H1 (cell line): ENCODE results near the gene RPUSD1. TPM values are rescaled to one million over a fixed set of nuclear protein-coding genes. Genes with fewer than 3 reads are reported as not detected.

Experiments used
- CTCF ChIA-PET: fragments of 300-600 bp; sonication (Branson Sonifier 250); formaldehyde crosslinking; loops from one replicate; lab custom pipeline; 2021; ENCODE audit not compliant: partially characterized antibody; lab: Charles Lee
- POLR2A ChIA-PET: fragments of 300-600 bp; sonication (Branson Sonifier 250); formaldehyde crosslinking; loops from one replicate; lab custom pipeline; 2021; ENCODE audit warnings: inconsistent platforms; ENCODE audit not compliant: partially characterized antibody; lab: Charles Lee
- DNase-seq, 2 experiments: peaks; one replicate each; pipeline versions ENCODE4 v3.0.0 to v3.0.0-alpha.2; 2010 to 2022; ENCODE audit warnings: low spot score in 2 of 2, low read depth in 1 of 2, mixed read lengths in 1 of 2
- FAIRE-seq: peaks from 2 replicates; lab custom pipeline; 2011; peaks lifted over from hg19 to GRCh38; lab: Jason Lieb, UNC
- H2AFZ ChIP-seq: 2 replicates; pipeline ENCODE4 v1.8.1; 2012; ENCODE audit warnings: low read length, inconsistent platforms
- H2AK5ac ChIP-seq: 2 replicates; pipeline ENCODE4 v1.6.1; 2013; ENCODE audit warnings: low read depth, low read length
- H2BK120ac ChIP-seq: replicated peaks from 2 replicates; pipeline ENCODE3; 2013; ENCODE audit warnings: low read depth, low read length, inconsistent platforms
- H2BK12ac ChIP-seq: 2 replicates; pipeline ENCODE4 v1.6.1; 2013; ENCODE audit warnings: low read depth, low read length
- H2BK15ac ChIP-seq: 2 replicates; pipeline ENCODE4 v1.6.1; 2013; ENCODE audit warnings: low read length
- H2BK20ac ChIP-seq: 2 replicates; pipeline ENCODE4 v1.6.1; 2013; ENCODE audit warnings: low read length
- H2BK5ac ChIP-seq: 2 replicates; pipeline ENCODE4 v1.6.1; 2013; ENCODE audit warnings: low read depth, low read length
- H3K14ac ChIP-seq: 2 replicates; pipeline ENCODE4 v1.6.1; 2013; ENCODE audit warnings: inconsistent platforms; ENCODE audit not compliant: insufficient read length
- H3K18ac ChIP-seq: 2 replicates; pipeline ENCODE4 v1.6.1; 2013; ENCODE audit warnings: low read length; ENCODE audit errors: extremely low read depth
- H3K23ac ChIP-seq: 2 replicates; pipeline ENCODE4 v1.6.1; 2013; ENCODE audit warnings: inconsistent platforms; ENCODE audit not compliant: insufficient read length
- H3K23me2 ChIP-seq: 2 replicates; pipeline ENCODE4 v1.6.1; 2013; ENCODE audit warnings: low read depth, low read length
- H3K27ac ChIP-seq: 2 replicates; pipeline ENCODE4 v1.6.1; 2011; ENCODE audit warnings: low read depth, low read length, inconsistent platforms
- H3K27me3 ChIP-seq, 4 experiments: replicated peaks in 1 of 4; 1 replicate in 1 of 4; 2 replicates in 3 of 4; pipeline versions ENCODE4 v1.6.1 to v1.8.1; 2011 to 2013; ENCODE audit warnings: low read length in 3 of 4, mild to moderate bottlenecking in 3 of 4, inconsistent platforms in 2 of 4, mixed read lengths in 2 of 4, moderate library complexity in 1 of 4; ENCODE audit not compliant: control insufficient read depth in 3 of 4, insufficient read depth in 3 of 4; ENCODE audit errors: extremely low read depth in 1 of 4
- H3K36me3 ChIP-seq, 4 experiments: 2 replicates each; pipeline versions ENCODE4 v1.6.1 to v1.8.1; 2011 to 2013; ENCODE audit warnings: mild to moderate bottlenecking in 4 of 4, low read length in 3 of 4, moderate library complexity in 2 of 4, control low read depth in 1 of 4, inconsistent platforms in 1 of 4; ENCODE audit not compliant: insufficient read depth in 4 of 4, control insufficient read depth in 2 of 4
- H3K4ac ChIP-seq: replicated peaks from 2 replicates; pipeline ENCODE3; 2013; ENCODE audit warnings: low read length, low read depth, mixed read lengths, inconsistent platforms; ENCODE audit not compliant: insufficient read length
- H3K4me1 ChIP-seq, 4 experiments: replicated peaks in 1 of 4; 1 replicate in 1 of 4; 2 replicates in 3 of 4; pipeline versions ENCODE4 v1.6.1 to v1.8.1; 2011 to 2013; ENCODE audit warnings: low read length in 3 of 4, inconsistent platforms in 2 of 4, mixed read lengths in 1 of 4; ENCODE audit not compliant: insufficient read depth in 4 of 4, control insufficient read depth in 3 of 4
- H3K4me2 ChIP-seq, 2 experiments: 2 replicates each; pipeline versions ENCODE4 v1.6.1 to v1.8.1; 2011 to 2013; ENCODE audit warnings: low read depth in 2 of 2, low read length in 2 of 2, control low read depth in 1 of 2, inconsistent platforms in 1 of 2, mild to moderate bottlenecking in 1 of 2; ENCODE audit not compliant: insufficient read depth in 1 of 2
- H3K4me3 ChIP-seq, 4 experiments: fragments of 200-600, 300-600 bp in 1 of 4; sonication (generic), shearing (Covaris generic), sonication (Bioruptor Twin) in 1 of 4; 2 replicates each; pipeline versions ENCODE4 v1.5.1 to v1.8.1; 2011 to 2016; ENCODE audit warnings: low read length in 4 of 4, low read depth in 3 of 4, control low read depth in 2 of 4, inconsistent platforms in 2 of 4, mild to moderate bottlenecking in 2 of 4, mixed read lengths in 1 of 4, moderate library complexity in 1 of 4; ENCODE audit not compliant: insufficient read depth in 2 of 4; ENCODE audit errors: extremely low read depth in 1 of 4
- H3K56ac ChIP-seq: replicated peaks from 2 replicates; pipeline ENCODE3; 2013; ENCODE audit warnings: low read depth, mild to moderate bottlenecking, mixed read lengths, low read length, inconsistent platforms; ENCODE audit not compliant: insufficient read length
- H3K79me1 ChIP-seq: 2 replicates; pipeline ENCODE4 v1.6.1; 2013; ENCODE audit warnings: low read depth, low read length, control low read depth
- H3K79me2 ChIP-seq, 2 experiments: 2 replicates each; pipeline versions ENCODE4 v1.6.1 to v1.8.1; 2012 to 2013; ENCODE audit warnings: low read length in 2 of 2, mild to moderate bottlenecking in 2 of 2, inconsistent platforms in 1 of 2; ENCODE audit not compliant: insufficient read depth in 2 of 2, control insufficient read depth in 1 of 2
- H3K9ac ChIP-seq, 4 experiments: replicated peaks in 1 of 4; 1 replicate in 1 of 4; 2 replicates in 3 of 4; pipeline versions ENCODE4 v1.6.1 to v1.8.1; 2011 to 2013; ENCODE audit warnings: low read depth in 3 of 4, low read length in 3 of 4, control low read depth in 2 of 4, mild to moderate bottlenecking in 2 of 4, moderate library complexity in 2 of 4, inconsistent platforms in 1 of 4; ENCODE audit errors: extremely low read depth in 1 of 4
- H3K9me3 ChIP-seq, 2 experiments: 2 replicates each; pipeline versions ENCODE4 v1.6.1 to v1.8.1; 2012 to 2013; ENCODE audit warnings: mild to moderate bottlenecking in 2 of 2, moderate library complexity in 2 of 2, control low read depth in 1 of 2, inconsistent platforms in 1 of 2, low read depth in 1 of 2, low read length in 1 of 2, mixed read lengths in 1 of 2; ENCODE audit not compliant: insufficient read depth in 2 of 2
- H4K20me1 ChIP-seq, 2 experiments: replicated peaks in 1 of 2; 2 replicates each; pipeline versions ENCODE3 to v1.8.1; 2011 to 2013; ENCODE audit warnings: inconsistent platforms in 2 of 2, low read length in 2 of 2, mild to moderate bottlenecking in 1 of 2; ENCODE audit not compliant: insufficient read depth in 2 of 2, control insufficient read depth in 1 of 2
- H4K5ac ChIP-seq: 2 replicates; pipeline ENCODE4 v1.6.1; 2013; ENCODE audit warnings: low read length, low read depth, mixed read lengths, inconsistent platforms; ENCODE audit not compliant: insufficient read length
- H4K8ac ChIP-seq: 2 replicates; pipeline ENCODE4 v1.8.0; 2013; ENCODE audit warnings: mild to moderate bottlenecking, moderate library complexity, low read length, inconsistent platforms; ENCODE audit not compliant: insufficient read depth; ENCODE audit errors: extremely low read depth
- H4K91ac ChIP-seq: replicated peaks from 2 replicates; pipeline ENCODE3; 2013; ENCODE audit warnings: low read length, mixed read lengths, inconsistent platforms; ENCODE audit not compliant: insufficient read length
- EP300 ChIP-seq, 2 experiments: IDR thresholded peaks; 1 replicate in 1 of 2; 2 replicates in 1 of 2; pipeline ENCODE4 v1.6.1; 2011 to 2012; ENCODE audit warnings: low read depth in 2 of 2, low read length in 2 of 2, mild to moderate bottlenecking in 2 of 2, borderline replicate concordance in 1 of 2, inconsistent platforms in 1 of 2, moderate library complexity in 1 of 2
- NANOG ChIP-seq: IDR thresholded peaks from 2 replicates; pipeline ENCODE4 v1.6.1; 2011; ENCODE audit warnings: low read length, low read depth, mild to moderate bottlenecking, inconsistent platforms; ENCODE audit not compliant: insufficient read depth, poor library complexity, severe bottlenecking
- RFX5 ChIP-seq: IDR thresholded peaks from 2 replicates; pipeline ENCODE4 v1.6.1; 2011; ENCODE audit warnings: low read depth, low read length, improper control_type of control experiment, borderline replicate concordance
- TAF7 ChIP-seq: optimal IDR thresholded peaks from 2 replicates; pipeline ENCODE3; 2011; ENCODE audit warnings: low read depth, mild to moderate bottlenecking, inconsistent platforms, low read length, moderate library complexity, borderline replicate concordance
- TCF12 ChIP-seq: IDR thresholded peaks from 2 replicates; pipeline ENCODE4 v1.6.1; 2011; ENCODE audit warnings: low read depth, mild to moderate bottlenecking, low read length
- WGBS, 2 experiments: shearing (Covaris generic) in 1 of 2; methylation state at CpG; one replicate each; pipeline versions ENCODE4 v1.1.6 to v1.1.7; 2013 to 2015; ENCODE audit warnings: low lambda C conversion rate in 2 of 2, mixed read lengths in 2 of 2, inconsistent platforms in 1 of 2, low coverage in 1 of 2, missing lambda C conversion rate in 1 of 2; ENCODE audit not compliant: insufficient replicate concordance in 2 of 2, insufficient coverage in 1 of 2, insufficient read length in 1 of 2; ENCODE audit errors: extremely low coverage in 1 of 2, missing lambda C conversion rate in 1 of 2; 5-methylcytosine and 5-hydroxymethylcytosine counted together
- polyA plus RNA-seq, 7 experiments: library from polyadenylated mRNA; depleted of rRNA in 3 of 7; stranded (reverse) in 5 of 7; unstranded in 2 of 7; fragments of >200 nt in 5 of 7; fragments of 200-250 nt in 2 of 7; gene quantifications; 1 replicate in 5 of 7; 2 replicates in 1 of 7; 4 replicates in 1 of 7; pipeline versions ENCODE4 v1.2.1 to v1.2.3, GENCODE V29; 2011 to 2013; ENCODE audit warnings: missing spikeins in 2 of 7, mixed read lengths in 2 of 7
- total RNA-seq: library from RNA; stranded (reverse); fragmentation: NEBNext Ultra II Directional; extraction: Animal tissue kit (Norgen Biotek cat#: 25700); gene quantifications from 2 replicates; pipeline ENCODE4 v1.2.1, GENCODE V29; 2021
- TF ChIP-seq, protein P1 (sequence below): IDR thresholded peaks from 2 replicates; pipeline ENCODE4 v1.6.1; 2012; ENCODE audit warnings: inconsistent platforms

Gene RPUSD1
- total and polyA plus RNA-seq, 2 of the 8 experiments (the other 6 are each of a cell fraction or from before 2014, with no cell fraction given): 32.2 to 61.8 TPM

DNA sequence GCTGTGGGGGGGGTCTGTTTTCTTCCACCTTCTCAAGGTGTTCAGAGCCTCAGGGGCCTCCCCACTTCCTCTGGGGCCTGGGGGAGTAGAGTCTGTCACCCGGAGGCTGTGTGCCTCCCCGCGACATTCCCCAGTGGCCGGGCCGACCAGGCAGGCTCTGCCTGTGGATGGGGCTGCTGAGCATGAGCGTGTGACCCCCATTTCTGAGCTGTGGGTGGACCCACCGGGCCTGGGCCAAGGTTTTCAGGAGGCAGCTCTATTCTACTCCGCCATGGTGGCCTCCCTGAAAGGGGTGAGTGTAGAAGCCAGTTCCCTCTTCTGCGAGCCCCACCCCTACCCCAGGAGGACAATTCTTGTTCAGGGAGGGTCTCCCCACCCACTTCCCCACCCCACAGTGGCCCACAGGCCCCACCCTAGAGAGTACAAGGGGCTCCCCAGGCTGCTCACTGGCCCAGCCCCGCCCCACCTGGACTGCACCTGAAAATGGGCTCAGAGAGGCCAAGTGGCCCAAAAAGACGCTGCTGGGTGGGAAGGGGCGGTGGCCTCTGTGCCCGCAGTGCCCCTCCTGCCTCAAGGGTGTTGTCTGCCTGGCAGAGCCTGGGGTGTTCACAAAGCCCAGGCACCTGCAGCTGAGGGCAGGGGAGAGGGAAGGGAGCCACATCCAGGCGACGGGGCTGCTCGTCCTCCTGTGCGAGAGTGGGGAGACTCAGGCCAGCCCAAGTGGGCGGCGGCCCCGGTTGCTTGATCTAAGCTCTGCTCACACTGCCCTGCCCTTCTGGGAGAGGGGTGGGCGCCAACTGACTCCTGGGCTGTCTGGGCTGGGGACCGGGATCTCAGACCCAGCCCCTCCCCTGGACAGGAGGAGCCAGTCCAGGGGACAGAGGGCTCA is 26.3 kb downstream of the RPUSD1 start:
- ChIA-PET CTCF (interaction anchor here (0.7 to 5.0 kb wide), 16 partner anchors 8 to 182 kb away, joined by 3 to 38 read pairs (median 5); partner anchors contain the start of gene CIAO3), POLR2A (interaction anchor here (0.8 to 2.9 kb wide), 8 partner anchors 9 to 55 kb away, joined by 3 to 9 read pairs (median 6); partner anchors contain the start of genes ANTKMT and CIAO3)
- Histone ChIP-seq H4K5ac (no peak overlapping the region), H3K4me3 (no peak overlapping the region), H3K9ac (no peak overlapping the region), H3K4me2 (no peak overlapping the region), H3K14ac (no peak overlapping the region), H3K27me3 (no peaks in the 10 kb centered on the region), H2AFZ (no peak overlapping the region), H4K20me1 (no peaks in the 10 kb centered on the region), H2BK20ac (no peak overlapping the region), H2AK5ac (no peak overlapping the region), H3K56ac (no peak overlapping the region), H3K4me1 (peaks cover 0 to 2% (median 0%) of the 10 kb centered on the region in 4 experiments; a peak in 1 of 7 replicates), H3K79me1 (no peaks in the 10 kb centered on the region), H3K18ac (no peak overlapping the region; the same call in 1 of the 2 replicates), H2BK120ac (no peak overlapping the region), H2BK5ac (no peak overlapping the region), H3K23ac (no peak overlapping the region), H3K79me2 (no peaks in the 10 kb centered on the region), H3K23me2 (no peaks in the 10 kb centered on the region), H4K8ac (no peak overlapping the region), H3K4ac (no peak overlapping the region), H2BK15ac (no peak overlapping the region), H3K27ac (no peak overlapping the region), H3K36me3 (no peaks in the 10 kb centered on the region), H2BK12ac (peak overlapping the region; percentile 75; the same call in 1 of the 2 replicates), H3K9me3 (no peaks in the 10 kb centered on the region), H4K91ac (no peak overlapping the region)
- TF ChIP-seq, protein P1, sequence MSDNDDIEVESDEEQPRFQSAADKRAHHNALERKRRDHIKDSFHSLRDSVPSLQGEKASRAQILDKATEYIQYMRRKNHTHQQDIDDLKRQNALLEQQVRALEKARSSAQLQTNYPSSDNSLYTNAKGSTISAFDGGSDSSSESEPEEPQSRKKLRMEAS: no peak
- no peak for TF ChIP-seq EP300 (IDR thresholded peaks at IDR 0.05; ENCODE audit: borderline replicate concordance in 1 of 2, low read depth in 2 of 2, low read length in 2 of 2)
- TF ChIP-seq NANOG: no peak
- no peak for TF ChIP-seq TAF7
- no peak for TF ChIP-seq RFX5
- no peak for TF ChIP-seq TCF12
- FAIRE-seq (no peak), DNase-seq (no peak)
- 81% methylated on average over 15 of the region's 22 CpGs; no CpG with 5 or more reads in 1 of the 2 experiments for WGBS, 2 experiments
